Measurements from ENCODE around the gene PPP2R5E.

PPP2R5E gene

GRCh38 chr14:63435204-63435603 is 108.0 kb downstream of the PPP2R5E start:
- H3K4me3 ChIP-seq (ENCODE audit: low read depth, low read length) = no peak overlapping the region
- no peak for TF ChIP-seq CTCF (IDR thresholded peaks at IDR 0.05; ENCODE audit: borderline replicate concordance, insufficient read depth, low read depth, low read length)

- TF ChIP-seq CTCF (IDR thresholded peaks at IDR 0.05; ENCODE audit: borderline replicate concordance, insufficient read depth, low read depth, low read length) = no peak
These were observed 110.2 kb downstream of the PPP2R5E start for GRCh38 chr14:63432888-63433552.

GRCh38 chr14:63432228-63432627 is 110.9 kb downstream of the PPP2R5E start:
- TF ChIP-seq CTCF (IDR thresholded peaks at IDR 0.05; ENCODE audit: borderline replicate concordance, insufficient read depth, low read depth, low read length) = no peak
- no peak overlapping the region for H3K4me3 ChIP-seq (ENCODE audit: low read depth, low read length)

More at GRCh38 chr14:63432888-63433552, 110.2 kb downstream of the PPP2R5E start:
- no peak overlapping the region for H3K4me3 ChIP-seq (ENCODE audit: low read depth, low read length)

GRCh38 chr14:63431466-63431865 is 111.7 kb downstream of the PPP2R5E start:
- no peak overlapping the region for H3K4me3 ChIP-seq (ENCODE audit: low read depth, low read length)
- TF ChIP-seq CTCF (IDR thresholded peaks at IDR 0.05; ENCODE audit: borderline replicate concordance, insufficient read depth, low read depth, low read length) = no peak

GRCh38 chr14:63428486-63428885 is 114.7 kb downstream of the PPP2R5E start:
- H3K4me3 ChIP-seq (ENCODE audit: low read depth, low read length) = no peak overlapping the region
- TF ChIP-seq CTCF (IDR thresholded peaks at IDR 0.05; ENCODE audit: borderline replicate concordance, insufficient read depth, low read depth, low read length) = no peak

GRCh38 chr14:63426838-63427352 is 116.3 kb downstream of the PPP2R5E start:
- H3K4me3 ChIP-seq (ENCODE audit: low read depth, low read length) = no peak overlapping the region
- TF ChIP-seq CTCF (IDR thresholded peaks at IDR 0.05; ENCODE audit: borderline replicate concordance, insufficient read depth, low read depth, low read length) = no peak

- no peak overlapping the region for H3K4me3 ChIP-seq (ENCODE audit: low read depth, low read length)
- TF ChIP-seq CTCF (IDR thresholded peaks at IDR 0.05; ENCODE audit: borderline replicate concordance, insufficient read depth, low read depth, low read length) = no peak
These were observed 119.3 kb downstream of the PPP2R5E start for GRCh38 chr14:63423889-63424288.

Data from GM12875 (cell line).